Smooth muscle cell (in vitro differentiated cells): Measurements from ENCODE around the gene ITCH. TPM values are rescaled to one million over a fixed set of nuclear protein-coding genes. Genes with fewer than 3 reads are reported as not detected.

Source experiments
- DNase-seq: peaks from one replicate; lab custom pipeline; 2025; ENCODE audit not compliant: unreplicated experiment; lab: John Stamatoyannopoulos, UW
- H2AFZ ChIP-seq: fragments of 200-600 bp; sonication (generic); 2 replicates; pipeline ENCODE4 v1.6.0; 2016; ENCODE audit warnings: antibody characterized with exemption, low read depth, mild to moderate bottlenecking
- H3F3A ChIP-seq: fragments of 200-600 bp; sonication (generic); 2 replicates; pipeline ENCODE4 v1.6.0; 2017; ENCODE audit warnings: antibody characterized with exemption, low read depth
- H3K27ac ChIP-seq: fragments of 200-600 bp; sonication (generic); 2 replicates; pipeline ENCODE4 v1.5.1; 2016; ENCODE audit warnings: low read depth, mild to moderate bottlenecking
- H3K27me3 ChIP-seq: fragments of 200-600 bp; sonication (generic); 2 replicates; pipeline ENCODE4 v1.6.1; 2016; ENCODE audit warnings: low read depth, mild to moderate bottlenecking
- H3K36me3 ChIP-seq: fragments of 200-600 bp; sonication (generic); 2 replicates; pipeline ENCODE4 v1.5.1; 2016; ENCODE audit warnings: low read depth
- H3K4me1 ChIP-seq: fragments of 200-600 bp; sonication (generic); 2 replicates; pipeline ENCODE4 v1.5.1; 2016; ENCODE audit warnings: low read depth
- H3K4me2 ChIP-seq: fragments of 200-600 bp; sonication (generic); 2 replicates; pipeline ENCODE4 v1.6.0; 2016; ENCODE audit warnings: mild to moderate bottlenecking
- H3K4me3 ChIP-seq: fragments of 200-600 bp; sonication (generic); 2 replicates; pipeline ENCODE4 v1.5.1; 2016; ENCODE audit warnings: mild to moderate bottlenecking
- H3K79me2 ChIP-seq: fragments of 200-600 bp; sonication (generic); 2 replicates; pipeline ENCODE4 v1.6.0; 2016; ENCODE audit warnings: low read depth, mild to moderate bottlenecking
- H3K9ac ChIP-seq: fragments of 200-600 bp; sonication (generic); 2 replicates; pipeline ENCODE4 v1.6.0; 2016; ENCODE audit warnings: low read depth
- H3K9me3 ChIP-seq: fragments of 200-600 bp; sonication (generic); replicated peaks from 2 replicates; pipeline ENCODE4 v1.5.1; 2016; ENCODE audit warnings: low read depth
- H4K20me1 ChIP-seq: fragments of 200-600 bp; sonication (generic); 2 replicates; pipeline ENCODE4 v1.6.0; 2016; ENCODE audit warnings: low read depth
- WGBS: methylation state at CpG from one replicate; pipeline ENCODE4 v1.1.7; 2016; ENCODE audit warnings: low lambda C conversion rate; 5-methylcytosine and 5-hydroxymethylcytosine counted together
- polyA plus RNA-seq: library from polyadenylated mRNA; unstranded; fragments of >200 nt; fragmentation: Nextera tagmentation; extraction: Ambion mirVana; gene quantifications from 2 replicates; pipeline ENCODE4 v1.2.1, GENCODE V29; 2016
- total RNA-seq: library from RNA; depleted of rRNA; stranded (reverse); fragments of >200 nt; gene quantifications from 2 replicates; pipeline ENCODE4 v1.2.3, GENCODE V29; 2014
- TF ChIP-seq, protein P1 (sequence below): fragments of 200-600 bp; sonication (generic); IDR thresholded peaks from 2 replicates; pipeline ENCODE4 v1.5.1; 2017; ENCODE audit warnings: borderline replicate concordance, mild to moderate bottlenecking, antibody characterized with exemption; ENCODE audit not compliant: insufficient read depth, poor library complexity, severe bottlenecking

The ITCH gene
- total and polyA plus RNA-seq, 2 experiments from 2014 or later, result 21.9 to 96.7 TPM

GRCh38 chr20:34318609-34319443 is 44.2 kb upstream of the ITCH start:
- Histone ChIP-seq H4K20me1 (no peaks in the 10 kb centered on the region), H3K4me1 (no peaks in the 10 kb centered on the region), H3K9me3 (no peaks in the 10 kb centered on the region), H3K27ac (no peak overlapping the region), H2AFZ (no peak overlapping the region), H3K36me3 (no peaks in the 10 kb centered on the region), H3K4me3 (no peak overlapping the region), H3K79me2 (no peaks in the 10 kb centered on the region), H3K9ac (no peak overlapping the region), H3F3A (no peaks in the 10 kb centered on the region), H3K4me2 (no peak overlapping the region), H3K27me3 (no peaks in the 10 kb centered on the region)
- no peak for DNase-seq
- TF ChIP-seq, protein P1, sequence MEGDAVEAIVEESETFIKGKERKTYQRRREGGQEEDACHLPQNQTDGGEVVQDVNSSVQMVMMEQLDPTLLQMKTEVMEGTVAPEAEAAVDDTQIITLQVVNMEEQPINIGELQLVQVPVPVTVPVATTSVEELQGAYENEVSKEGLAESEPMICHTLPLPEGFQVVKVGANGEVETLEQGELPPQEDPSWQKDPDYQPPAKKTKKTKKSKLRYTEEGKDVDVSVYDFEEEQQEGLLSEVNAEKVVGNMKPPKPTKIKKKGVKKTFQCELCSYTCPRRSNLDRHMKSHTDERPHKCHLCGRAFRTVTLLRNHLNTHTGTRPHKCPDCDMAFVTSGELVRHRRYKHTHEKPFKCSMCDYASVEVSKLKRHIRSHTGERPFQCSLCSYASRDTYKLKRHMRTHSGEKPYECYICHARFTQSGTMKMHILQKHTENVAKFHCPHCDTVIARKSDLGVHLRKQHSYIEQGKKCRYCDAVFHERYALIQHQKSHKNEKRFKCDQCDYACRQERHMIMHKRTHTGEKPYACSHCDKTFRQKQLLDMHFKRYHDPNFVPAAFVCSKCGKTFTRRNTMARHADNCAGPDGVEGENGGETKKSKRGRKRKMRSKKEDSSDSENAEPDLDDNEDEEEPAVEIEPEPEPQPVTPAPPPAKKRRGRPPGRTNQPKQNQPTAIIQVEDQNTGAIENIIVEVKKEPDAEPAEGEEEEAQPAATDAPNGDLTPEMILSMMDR, result no peak
- WGBS, result 69% methylated on average over 4 of the region's 4 CpGs

- Histone ChIP-seq H3K4me3 (no peak overlapping the region), H3K79me2 (no peaks in the 10 kb centered on the region), H3K27ac (no peak overlapping the region), H3K27me3 (no peaks in the 10 kb centered on the region), H3K9me3 (no peaks in the 10 kb centered on the region), H4K20me1 (no peaks in the 10 kb centered on the region), H3F3A (no peaks in the 10 kb centered on the region), H3K4me2 (no peak overlapping the region), H3K4me1 (peaks cover 3% of the 10 kb centered on the region), H3K36me3 (no peaks in the 10 kb centered on the region), H3K9ac (no peak overlapping the region), H2AFZ (no peak overlapping the region)
- no peak for DNase-seq
- 79% methylated on average over 3 of the region's 3 CpGs for WGBS
- TF ChIP-seq, protein P1, result no peak
These were observed 42.2 kb upstream of the ITCH start for GRCh38 chr20:34320861-34321260.

DNA sequence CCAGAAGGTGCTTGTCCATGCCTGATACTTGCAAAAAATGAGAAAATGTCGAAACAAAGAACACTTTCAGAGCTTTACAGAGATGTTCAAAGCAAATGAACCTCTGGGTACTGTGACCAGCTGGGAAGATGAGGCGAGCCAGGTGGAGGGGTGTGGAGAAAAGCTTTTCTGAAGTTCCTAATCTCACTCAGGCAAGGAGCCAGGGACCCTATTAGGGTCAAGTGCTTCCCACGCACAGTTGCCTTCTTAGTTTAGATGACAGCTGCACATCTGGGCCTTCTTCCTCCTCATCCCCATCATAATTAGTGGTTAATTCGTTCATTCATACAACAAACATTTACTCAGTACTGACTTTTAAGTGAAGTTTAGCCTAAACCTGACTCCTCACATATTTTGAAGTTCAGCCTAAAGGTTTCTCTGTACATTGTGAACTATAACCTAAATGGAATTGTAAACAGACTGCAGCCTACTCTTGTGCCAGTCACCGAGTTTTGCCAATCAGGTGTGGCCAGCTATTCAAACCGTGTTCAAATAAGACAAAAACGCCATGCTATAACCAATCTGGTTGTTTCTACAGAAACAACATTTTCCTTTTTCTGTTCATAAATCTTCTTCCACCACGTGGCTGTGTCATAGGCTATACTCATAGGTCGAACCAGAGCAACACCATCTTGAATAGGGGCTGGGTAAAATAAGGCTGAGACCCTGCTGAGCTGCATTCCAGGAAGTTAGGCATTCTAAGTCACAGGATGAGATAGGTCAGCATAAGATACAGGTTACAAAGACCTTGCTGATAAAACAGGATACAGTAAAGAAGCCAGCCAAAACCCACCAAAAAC is 40.6 kb upstream of the ITCH start:
- Histone ChIP-seq H3K4me3 (no peak overlapping the region), H3K27ac (no peak overlapping the region), H3F3A (no peaks in the 10 kb centered on the region), H4K20me1 (no peaks in the 10 kb centered on the region), H3K4me2 (no peak overlapping the region), H3K4me1 (peaks cover 3% of the 10 kb centered on the region), H3K27me3 (no peaks in the 10 kb centered on the region), H3K79me2 (no peaks in the 10 kb centered on the region), H3K36me3 (no peaks in the 10 kb centered on the region), H3K9me3 (no peaks in the 10 kb centered on the region), H2AFZ (no peak overlapping the region), H3K9ac (no peak overlapping the region)
- TF ChIP-seq, protein P1, result no peak
- WGBS, result 82% methylated on average over 9 of the region's 9 CpGs
- DNase-seq, result no peak
